Epidermal melanocyte (primary cell): ENCODE data around the gene NRXN3.

ENCODE experiments used
- DNase-seq: peaks from one replicate; pipeline ENCODE4 v3.0.0; 2011; ENCODE audit warnings: low spot score; ENCODE audit not compliant: insufficient read length

The NRXN3 gene

GRCh38 chr14:79451601-79452000 lies 1281.4 kb downstream of the NRXN3 start:
- no peak for DNase-seq

DNA sequence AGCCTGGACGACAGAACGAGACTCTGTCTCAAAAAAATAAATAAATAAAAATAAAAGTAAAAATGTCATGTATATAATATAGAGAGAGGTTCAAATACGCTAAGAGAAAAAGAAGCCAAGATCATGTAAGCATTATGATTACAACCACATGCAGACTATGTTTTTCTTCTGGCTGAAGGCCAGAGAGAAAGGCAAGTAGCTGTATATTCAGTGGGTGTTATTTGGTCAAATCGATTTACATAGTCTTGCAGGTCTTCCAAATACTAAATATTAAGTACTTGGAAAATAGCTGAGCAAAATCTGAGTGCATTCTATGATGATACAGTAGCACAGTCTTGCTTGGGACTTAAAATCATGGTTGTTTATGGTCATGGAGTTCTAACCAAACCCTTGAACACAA lies 1283.1 kb downstream of the NRXN3 start:
- no peak for DNase-seq

- no peak for DNase-seq
Observed at GRCh38 chr14:79464468-79464867, 1294.3 kb downstream of the NRXN3 start.

- no peak for DNase-seq
Observed at GRCh38 chr14:79465651-79466050, 1295.5 kb downstream of the NRXN3 start.

- no peak for DNase-seq
Observed at GRCh38 chr14:79466938-79467527, 1296.9 kb downstream of the NRXN3 start.

DNA sequence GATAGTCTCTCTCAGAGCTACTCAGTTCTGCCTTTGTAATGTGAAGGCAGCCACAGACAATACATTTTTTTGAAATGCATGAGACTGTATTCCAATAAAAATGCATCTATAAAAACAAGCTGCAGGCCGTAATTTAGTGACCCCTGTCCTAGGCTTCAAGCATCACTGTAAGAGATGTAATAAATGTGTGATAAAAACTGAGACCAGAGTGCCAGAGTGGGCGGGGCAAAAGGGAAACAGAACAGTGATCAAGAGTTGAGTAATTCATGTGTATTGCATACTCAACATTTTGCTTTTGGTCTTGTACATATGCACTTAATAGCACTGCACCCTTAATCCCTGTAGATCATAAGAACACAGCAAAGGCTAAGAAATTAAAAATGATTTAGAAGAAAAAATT lies 1297.7 kb downstream of the NRXN3 start:
- DNase-seq: no peak

- DNase-seq: no peak
Observed at GRCh38 chr14:79468486-79468885, 1298.3 kb downstream of the NRXN3 start.

GRCh38 chr14:79473651-79474050 lies 1303.5 kb downstream of the NRXN3 start:
- DNase-seq: no peak

GRCh38 chr14:79475887-79476532 lies 1305.8 kb downstream of the NRXN3 start:
- no peak for DNase-seq

GRCh38 chr14:79476552-79476951 lies 1306.4 kb downstream of the NRXN3 start:
- DNase-seq: no peak

DNA sequence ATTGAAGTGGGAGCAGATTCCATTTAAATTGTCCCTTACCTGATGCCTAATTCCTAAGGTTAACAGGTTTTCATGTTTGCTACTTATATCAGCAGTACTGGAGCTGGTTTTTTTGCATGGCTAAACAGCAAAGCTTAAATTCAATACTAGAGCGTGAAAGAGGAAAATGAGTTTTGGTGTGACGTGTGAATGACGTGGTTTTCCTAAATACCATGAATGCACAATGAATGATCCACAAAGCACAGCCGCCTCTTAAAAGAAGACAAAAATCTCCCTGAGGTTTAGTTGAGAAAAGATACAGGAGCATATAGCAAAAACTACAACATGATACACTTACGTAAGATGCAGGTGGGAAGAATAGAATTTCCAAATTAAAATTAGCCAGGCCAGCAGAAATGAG lies 1310.0 kb downstream of the NRXN3 start:
- DNase-seq: no peak

DNA sequence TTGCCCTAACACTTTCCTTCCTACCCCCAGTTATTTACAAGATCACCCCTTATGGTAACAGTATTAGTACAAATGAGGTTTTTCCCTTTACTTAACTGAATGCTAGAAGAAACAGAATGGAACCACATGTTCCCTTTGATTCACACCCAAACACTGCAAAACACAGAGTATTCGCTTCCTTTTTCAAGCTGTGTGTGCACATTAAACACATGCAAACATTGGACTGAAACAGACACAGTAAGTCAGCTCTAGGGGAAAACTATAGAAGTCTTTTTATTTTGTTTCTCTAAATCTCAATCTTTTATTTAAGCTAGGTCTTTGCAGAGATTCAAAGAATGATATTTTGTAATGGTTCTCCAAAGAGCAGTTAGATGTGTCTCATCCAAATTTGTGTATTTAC lies 1312.7 kb downstream of the NRXN3 start:
- DNase-seq: no peak

DNA sequence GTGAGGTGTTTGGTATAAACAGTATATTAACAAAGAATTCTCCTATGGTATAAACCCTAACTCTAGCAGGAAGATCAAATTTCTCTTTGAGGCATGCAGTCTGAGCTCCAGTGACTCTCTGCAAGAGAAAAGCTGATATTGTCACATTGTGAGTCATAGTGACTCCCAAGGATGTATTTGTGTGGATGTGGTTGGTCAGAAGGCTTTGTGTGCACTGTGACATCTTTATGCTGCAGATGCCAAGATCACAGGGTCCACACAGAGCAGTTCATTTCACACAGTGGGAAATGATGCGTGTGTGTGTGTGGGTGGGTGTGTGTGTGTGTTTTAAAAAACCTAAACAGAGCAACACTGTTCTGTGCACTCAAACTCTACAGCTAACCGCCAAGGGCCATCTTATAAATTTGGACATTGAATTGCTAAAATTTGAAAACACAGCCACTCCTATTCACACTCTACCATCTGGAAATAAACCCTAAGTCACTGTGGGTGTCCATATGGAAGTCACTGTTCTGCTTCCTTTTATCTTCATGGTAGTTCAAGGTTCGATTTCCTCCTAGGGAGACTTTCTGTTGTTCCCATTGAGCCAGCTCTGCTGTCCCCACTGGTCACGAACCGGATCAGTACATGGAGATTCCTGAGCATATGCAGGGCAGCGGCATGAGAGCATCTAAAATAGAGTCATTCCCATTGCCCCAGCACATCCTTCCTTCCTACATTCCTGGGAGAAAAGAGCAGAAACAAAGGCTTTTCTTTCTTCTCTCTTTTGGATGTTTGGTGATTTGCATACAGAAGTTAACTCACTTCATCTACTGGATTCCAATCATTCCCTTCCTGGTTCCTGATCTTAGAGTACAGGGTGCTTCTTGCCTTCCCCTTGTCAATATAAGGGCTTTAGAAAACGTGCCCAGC lies 1313.6 kb downstream of the NRXN3 start:
- no peak for DNase-seq

DNA sequence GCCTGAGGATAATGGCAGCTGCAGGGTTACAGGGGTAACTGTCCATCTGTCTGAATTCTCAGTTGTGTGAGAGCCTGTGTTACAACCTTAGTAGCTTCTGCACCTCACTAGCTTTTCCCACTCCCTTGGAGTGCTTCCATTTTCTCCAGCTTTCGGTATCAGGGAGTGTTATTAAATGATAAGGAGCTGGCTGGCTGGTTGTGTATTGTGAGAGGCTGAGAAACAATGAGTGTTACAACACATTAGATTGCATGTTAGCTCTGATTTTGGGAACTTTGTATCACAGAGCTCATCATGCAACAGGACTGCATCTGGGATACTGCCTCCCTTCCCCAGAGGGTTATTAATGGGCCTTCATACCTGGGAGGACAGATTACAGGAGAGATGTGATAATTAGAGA lies 1317.5 kb downstream of the NRXN3 start:
- no peak for DNase-seq

- DNase-seq: no peak
Observed at GRCh38 chr14:79491161-79491560, 1321.0 kb downstream of the NRXN3 start.

- DNase-seq: no peak
Observed at GRCh38 chr14:79493081-79493645, 1323.0 kb downstream of the NRXN3 start.

DNA sequence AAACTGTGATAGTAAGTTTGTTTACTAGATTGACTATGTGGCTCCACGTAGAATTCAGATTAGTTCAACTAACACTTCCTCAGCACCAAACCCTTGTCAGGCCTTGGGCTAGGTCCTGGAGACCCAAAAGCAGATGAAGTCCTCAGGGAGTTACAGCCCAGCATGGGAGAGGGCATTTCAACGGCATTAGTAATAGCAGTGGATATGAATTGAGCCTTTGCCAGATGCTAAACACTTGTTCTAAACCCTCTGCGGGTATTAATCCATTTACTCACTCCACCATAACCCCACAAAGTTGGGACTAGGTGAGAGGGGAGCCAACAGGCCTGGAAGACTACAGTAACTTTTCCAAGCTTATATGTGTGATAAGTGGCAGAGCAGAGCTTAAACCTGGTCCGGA lies 1326.5 kb downstream of the NRXN3 start:
- DNase-seq: no peak

DNA sequence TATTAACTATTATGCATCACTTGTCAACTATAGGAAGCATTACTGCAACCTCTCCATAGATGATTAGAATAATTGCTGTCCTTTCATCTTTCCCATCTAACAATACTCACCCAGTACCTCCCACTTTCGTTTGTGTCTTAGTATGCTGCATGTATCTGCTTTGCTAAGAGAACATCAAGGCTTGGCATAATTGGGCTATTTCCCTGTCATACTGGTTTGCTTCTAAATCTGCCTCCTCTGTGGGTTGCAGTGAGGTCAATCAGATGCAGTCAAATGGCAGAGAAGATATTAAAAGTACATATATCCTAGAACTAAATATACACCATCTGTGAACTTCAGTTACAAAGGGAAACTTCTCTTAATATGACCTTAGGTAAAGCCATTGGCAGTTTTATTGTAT lies 1330.3 kb downstream of the NRXN3 start:
- no peak for DNase-seq

- DNase-seq: no peak
Observed at GRCh38 chr14:79502136-79502750, 1332.1 kb downstream of the NRXN3 start.

DNA sequence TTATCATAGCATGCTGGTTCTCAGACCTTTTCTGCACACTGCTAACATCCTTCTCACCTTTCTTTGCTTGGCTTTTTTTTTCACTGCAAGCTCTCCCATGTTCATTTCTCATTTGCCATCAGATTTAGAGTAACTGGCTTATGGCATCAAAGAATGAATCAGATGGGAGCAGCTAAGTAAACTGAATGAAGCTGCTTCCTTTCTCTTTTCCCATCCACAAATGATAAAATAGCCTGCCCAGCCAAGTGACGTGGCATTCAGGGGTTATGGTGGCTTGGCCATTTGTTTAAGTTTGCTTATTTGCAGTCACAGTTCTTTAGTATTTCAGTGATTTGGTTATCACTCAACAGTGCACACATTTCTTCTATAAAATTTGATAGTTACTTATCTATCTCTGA lies 1332.6 kb downstream of the NRXN3 start:
- DNase-seq: no peak

DNA sequence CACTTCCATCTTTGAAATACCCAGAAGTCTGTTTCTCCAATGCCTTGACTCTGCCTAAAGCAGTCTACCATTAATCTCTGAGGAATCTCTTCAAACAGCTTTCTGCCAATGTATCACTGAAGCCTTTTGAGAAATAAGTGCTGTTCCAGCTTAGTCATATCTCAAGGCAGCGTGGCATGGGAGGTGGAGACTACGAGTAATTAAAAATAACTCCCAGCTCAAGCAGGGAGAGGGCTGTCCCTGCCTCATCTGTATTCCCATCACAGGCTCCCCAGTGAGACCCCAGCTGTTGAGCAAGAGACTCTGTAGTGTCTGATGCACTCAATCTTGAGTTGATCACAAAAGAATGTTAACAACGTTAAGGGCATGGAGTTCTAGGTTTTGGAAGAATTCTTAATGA lies 1340.5 kb downstream of the NRXN3 start:
- no peak for DNase-seq

GRCh38 chr14:79511146-79511545 lies 1341.0 kb downstream of the NRXN3 start:
- DNase-seq: no peak
